ENCODE results near the gene DSG3.
A peak's percentile ranks its signal among the peaks of the same experiment; 100 is the strongest.

The DSG3 gene

GRCh38 chr18:31447530-31448191, at the start of gene DSG3:
TSS of gene DSG3 (plus strand) at chr18:31447741. CDS start at chr18:31447878, 137 bp downstream.
- DNase-seq = no peak

DNA sequence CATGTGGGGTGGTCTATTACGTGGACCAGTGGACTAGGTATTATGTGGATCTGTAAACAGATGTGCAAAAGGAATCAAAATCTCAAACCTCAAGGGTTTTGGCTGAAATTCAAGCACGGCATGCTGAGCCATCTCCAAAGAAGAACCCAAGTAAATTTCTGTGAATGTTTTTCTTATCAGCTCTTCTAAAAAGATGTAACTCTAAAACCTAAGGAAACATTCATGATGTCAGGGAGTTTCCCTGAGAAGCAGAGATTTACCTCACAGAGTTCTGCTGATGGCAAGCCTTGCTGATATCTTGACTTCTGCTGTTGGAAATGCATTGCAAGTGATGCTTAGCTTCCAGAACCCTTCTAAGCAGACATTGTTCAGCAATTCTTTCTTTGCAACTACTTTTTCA, 49.4 kb upstream of the DSG3 start:
- DNase-seq = no peak

DNA sequence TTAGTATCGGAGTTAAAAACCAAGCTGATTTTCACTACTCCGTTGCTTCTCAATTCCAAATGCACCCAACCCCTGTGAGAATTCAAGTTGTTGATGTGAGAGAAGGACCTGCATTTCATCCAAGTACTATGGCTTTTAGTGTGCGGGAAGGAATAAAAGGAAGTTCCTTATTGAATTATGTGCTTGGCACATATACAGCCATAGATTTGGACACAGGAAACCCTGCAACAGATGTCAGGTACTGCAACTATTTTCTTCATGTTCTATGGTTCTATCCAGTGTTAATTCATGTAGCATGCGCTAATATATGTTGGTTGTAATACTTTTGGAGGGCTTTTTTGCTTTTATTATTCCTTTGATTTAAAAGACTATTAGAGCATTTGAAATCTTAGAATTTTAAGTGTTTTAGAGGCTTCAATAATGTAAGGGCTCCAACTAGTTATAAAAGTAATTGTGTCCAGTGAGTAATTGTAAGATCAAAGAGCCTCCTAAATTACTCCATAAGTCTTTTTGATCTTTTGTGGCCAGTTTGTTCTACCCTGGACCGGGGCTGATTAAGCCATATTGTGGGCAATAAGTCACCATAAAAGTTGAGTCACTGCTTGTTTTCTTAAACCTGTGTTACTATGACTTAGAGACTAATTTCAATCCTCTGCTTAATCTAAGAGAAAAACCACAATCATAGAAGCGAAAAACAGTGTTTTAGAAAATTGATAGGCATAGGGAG, 48.1 kb upstream of the DSG3 start:
- no peak for DNase-seq

DNA sequence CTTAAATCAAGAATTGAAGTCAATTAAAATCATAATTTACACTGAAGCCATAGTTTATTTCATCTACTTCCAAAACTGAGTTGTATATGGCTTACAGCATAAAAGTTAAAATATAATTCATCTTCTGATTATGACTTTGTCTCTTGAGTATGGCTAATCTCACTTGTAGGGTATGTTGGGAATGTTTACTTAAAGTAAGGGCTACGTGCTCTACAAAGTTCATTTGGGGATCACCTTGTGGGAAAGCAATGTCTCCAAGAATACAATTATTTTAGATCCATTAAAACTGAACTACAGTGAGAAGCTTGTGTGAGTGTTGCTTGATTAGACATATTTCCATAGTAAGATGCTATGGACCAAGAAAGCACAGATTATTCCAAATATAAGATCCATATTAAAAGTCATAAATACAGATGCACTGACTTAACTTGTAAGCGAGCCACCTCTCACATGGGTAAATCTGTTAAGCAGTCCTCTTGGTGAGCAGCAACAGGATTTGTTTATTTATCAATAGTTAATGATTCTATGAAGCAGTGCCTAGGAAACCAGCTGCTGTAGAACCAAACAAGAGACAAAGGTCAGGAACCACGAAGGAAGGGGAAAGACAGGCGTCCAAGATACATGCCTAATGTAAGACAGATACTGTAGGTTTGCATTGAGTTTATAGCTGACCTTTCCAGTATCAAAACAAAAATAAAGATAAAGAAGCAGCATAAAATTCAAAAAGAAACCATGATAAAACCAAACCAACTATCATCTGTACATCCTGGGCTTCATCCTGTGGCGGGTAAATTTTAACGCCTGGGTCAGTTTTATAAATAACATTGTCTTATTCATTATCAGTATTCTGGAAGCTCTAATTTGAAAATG, 46.1 kb upstream of the DSG3 start:
- no peak for DNase-seq

DNA sequence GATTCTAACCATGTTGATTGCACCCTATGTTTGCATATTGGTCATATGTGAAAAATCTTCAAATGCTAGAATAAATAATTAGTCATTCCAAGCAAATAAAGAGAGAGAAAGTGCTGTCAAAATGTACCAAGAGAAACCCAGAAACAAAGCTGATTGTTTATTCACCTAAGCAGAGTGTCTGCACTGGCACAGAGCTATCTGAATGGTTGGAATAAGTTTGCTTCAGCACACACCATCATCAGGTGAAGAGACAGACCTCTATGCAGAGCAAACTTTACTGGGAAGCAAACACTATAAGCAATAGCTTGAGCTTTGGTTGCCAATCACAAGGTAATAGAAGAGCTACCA, 45.5 kb upstream of the DSG3 start:
- no peak for DNase-seq

- DNase-seq = no peak
Measured at GRCh38 chr18:31403409-31403808, 44.1 kb upstream of the DSG3 start.

GRCh38 chr18:31407649-31408048, 39.9 kb upstream of the DSG3 start:
- DNase-seq = no peak

DNA sequence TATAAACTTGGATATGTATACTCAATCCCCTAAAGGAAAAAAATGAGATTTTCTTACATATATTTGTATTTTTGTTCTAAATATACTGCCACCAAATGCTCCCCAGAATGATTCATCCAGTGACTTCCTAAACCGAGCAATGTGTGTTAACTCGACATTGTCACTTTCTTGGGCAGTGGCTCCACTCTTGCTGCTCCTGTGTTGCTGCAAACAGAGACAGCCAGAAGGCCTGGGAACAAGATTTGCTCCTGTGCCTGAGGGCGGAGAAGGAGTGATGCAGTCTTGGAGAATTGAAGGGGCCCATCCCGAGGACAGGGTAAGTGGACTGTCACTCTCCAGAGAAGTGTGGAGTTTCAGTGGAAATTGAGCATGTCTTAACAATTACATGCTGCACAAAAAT, 38.3 kb upstream of the DSG3 start:
- no peak for DNase-seq

DNA sequence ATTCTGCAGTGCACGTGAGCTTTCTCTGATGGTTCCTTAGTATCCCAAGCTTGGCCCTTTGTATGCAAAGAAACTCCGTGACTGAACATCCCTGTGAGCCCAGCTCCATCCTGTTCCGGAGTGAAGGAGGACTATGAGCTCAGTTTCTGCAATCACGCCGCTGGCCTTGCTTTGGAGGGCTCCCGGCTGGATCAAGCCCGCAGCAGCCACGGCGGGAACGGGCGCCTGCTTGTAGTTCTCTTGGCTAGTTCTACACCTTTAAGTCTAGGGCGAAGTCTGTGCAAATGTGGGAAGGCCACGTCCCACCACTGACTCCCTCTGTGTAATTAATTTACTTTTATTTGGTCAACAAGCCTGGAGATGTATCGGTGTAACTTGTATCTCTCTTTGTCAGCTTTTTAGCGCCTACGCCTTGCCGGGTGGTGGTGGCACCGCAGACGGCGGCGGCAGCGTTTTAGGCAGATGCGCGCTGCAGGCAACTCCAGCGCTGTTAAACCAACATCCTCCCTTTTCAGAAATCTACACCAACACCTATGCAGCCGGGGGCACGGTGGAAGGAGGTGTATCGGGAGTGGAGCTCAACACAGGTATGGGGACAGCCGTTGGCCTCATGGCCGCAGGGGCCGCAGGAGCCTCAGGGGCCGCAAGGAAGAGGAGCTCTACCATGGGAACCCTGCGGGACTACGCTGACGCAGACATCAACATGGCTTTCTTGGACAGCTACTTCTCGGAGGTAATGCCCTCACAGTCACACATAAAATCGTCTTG, 36.6 kb upstream of the DSG3 start:
- DNase-seq = no peak

GRCh38 chr18:31413137-31413536, 34.4 kb upstream of the DSG3 start:
- DNase-seq = no peak

- DNase-seq = no peak
Measured at GRCh38 chr18:31417850-31418249, 29.7 kb upstream of the DSG3 start.

- no peak for DNase-seq
Measured at GRCh38 chr18:31419457-31419932, 28.0 kb upstream of the DSG3 start.

DNA sequence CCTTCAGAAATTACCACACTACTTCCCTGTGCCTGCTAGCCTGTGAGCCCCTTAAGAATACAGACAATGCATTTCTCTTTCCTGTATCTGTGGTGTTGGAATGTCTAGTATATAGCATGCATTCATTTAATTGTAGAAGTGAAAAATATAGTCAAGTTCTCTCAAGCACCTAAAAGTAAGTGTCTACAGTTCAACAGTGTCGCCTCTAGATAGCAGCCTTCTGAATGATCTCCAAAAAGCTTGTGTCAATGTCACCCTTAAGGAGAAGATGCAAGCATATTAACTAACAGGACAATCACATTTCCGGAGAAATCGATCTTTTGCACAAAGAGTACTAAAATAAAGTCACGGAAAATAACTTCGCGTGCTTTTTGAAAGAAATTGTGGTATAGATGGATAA, 27.5 kb upstream of the DSG3 start:
- DNase-seq = no peak

DNA sequence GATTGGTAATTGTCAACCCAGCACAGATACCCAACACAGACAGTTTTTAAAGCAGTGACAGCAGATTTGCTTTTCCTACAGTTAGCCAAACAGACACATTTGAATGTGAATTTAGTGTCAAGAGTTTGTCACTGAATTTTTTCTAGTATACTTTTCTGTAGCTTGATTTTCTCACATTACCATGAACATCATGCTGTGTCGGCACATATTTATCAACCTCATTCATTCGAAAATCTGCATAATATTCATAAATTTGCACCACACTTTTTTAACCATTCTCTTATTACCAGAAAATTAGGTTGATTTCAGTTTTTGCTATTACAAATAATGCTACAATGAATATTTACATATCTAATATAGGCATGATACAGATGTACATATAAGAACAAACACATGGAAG, 27.0 kb upstream of the DSG3 start:
- DNase-seq = no peak

GRCh38 chr18:31424383-31424988, 23.1 kb upstream of the DSG3 start:
- peak; percentile 5 to 9 for DNase-seq

GRCh38 chr18:31426021-31426420, 21.5 kb upstream of the DSG3 start:
- DNase-seq = no peak

DNA sequence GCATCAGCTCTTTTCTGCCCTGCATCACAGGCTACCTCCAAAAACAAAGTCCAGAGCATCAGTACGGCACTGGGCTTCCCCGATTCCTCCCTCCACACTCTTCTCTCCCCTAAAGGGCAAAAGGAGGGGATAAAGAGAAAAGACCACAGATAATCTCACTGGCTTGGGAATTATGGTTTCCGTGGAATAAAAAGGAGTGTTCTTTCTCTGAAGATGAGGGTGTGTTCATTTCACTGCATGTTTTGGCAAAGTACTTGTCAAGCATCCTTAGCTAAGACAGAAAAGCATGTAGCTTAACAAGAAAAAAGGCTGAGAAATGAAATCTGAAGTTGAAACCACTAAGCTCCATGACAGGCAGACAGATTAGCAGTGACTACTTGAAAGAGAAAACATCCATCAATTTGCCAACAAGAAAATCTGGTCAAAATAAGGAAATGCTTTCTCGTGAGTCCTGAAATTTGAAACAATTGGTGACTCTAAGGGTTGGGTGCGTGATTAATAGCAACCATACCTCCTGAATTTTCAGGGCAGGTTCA, 20.6 kb upstream of the DSG3 start:
- DNase-seq = no peak

DNA sequence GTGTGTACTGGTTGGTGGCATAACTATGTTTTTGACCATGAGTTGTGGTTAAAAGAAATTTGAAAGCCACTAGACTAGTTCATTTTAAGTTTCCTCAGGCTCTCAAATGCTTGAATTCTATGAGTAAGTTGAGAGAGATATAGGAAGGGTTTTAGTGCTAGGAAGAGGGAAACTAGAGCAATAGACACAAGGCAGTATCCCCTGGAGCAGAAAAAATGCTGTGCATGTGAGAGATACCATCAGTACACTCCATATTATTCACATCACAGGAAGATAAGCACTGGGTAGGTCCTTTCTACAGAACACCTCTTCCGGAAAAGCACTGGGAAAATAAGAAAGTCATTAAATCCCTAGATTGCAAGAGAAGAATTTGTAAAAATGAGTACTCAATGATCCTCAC, 19.3 kb upstream of the DSG3 start:
- DNase-seq = no peak

- DNase-seq = no peak
Measured at GRCh38 chr18:31429623-31430022, 17.9 kb upstream of the DSG3 start.

- no peak for DNase-seq
Measured at GRCh38 chr18:31430072-31430471, 17.5 kb upstream of the DSG3 start.

DNA sequence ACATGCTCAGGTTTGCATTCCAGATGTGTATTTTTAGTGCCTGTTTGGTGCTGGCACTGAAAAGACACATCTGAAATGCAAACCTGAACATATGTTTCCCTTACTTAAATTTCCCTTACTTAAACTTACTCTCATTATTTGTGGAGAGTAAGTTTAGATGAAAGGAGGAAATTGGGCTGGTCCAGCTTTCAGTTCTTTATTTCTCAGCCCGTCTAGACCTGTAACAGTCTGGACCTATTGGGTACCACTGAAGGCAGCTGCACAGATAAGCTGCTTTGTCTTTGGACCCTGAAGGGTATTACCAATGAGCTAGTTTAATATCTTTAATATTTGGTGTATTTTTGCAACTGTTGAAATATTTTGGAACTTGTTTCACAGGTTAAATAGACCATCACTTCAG, 17.0 kb upstream of the DSG3 start:
- DNase-seq = no peak

DNA sequence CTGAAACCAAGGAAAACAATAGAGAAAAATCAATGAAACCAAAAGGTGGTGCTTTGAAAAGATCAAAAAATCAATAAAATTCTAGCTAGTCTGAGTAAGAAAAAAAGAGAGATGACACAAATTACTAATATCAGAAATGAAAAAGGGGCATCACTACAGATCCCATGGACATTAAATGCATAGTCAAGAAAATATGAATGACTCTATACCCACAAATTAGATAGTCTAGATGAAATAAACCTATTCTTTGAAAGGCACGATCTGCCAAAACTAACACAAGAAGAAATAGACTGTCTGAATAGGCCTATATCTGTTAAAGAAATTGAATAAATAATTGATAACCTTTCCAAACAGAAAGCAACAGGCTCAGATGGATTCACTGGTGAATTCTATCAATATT, 15.2 kb upstream of the DSG3 start:
- no peak for DNase-seq

Measured in activated CD4-positive, alpha-beta T cell treated with anti-CD3 and anti-CD28 coated beads, Interleukin-2, amount 50 U/mL, for 48 hours (primary cell).